ENCODE measurements around the gene IFT25. TPM values are rescaled to one million over a fixed set of nuclear protein-coding genes. Genes with fewer than 3 reads are reported as not detected.

The IFT25 gene
- polyA plus RNA-seq, 1 experiment = 12.8 TPM

- no peaks in the 10 kb centered on the region for H3K27me3 ChIP-seq (ENCODE audit: control insufficient read depth, insufficient read depth, low read length)
- no peak overlapping the region for H3K4me3 ChIP-seq (ENCODE audit: low read depth, low read length)
- CTCF ChIA-PET = interaction anchor here (1.7 kb wide), 1 partner anchor 15 kb away, joined by 6 read pairs; no protein-coding TSS in a partner anchor
- H3K36me3 ChIP-seq (ENCODE audit: control insufficient read depth, insufficient read depth, low read length) = peaks cover 15% of the 10 kb centered on the region
- no peak for TF ChIP-seq CTCF (IDR thresholded peaks at IDR 0.05; ENCODE audit: insufficient read depth, low read depth, low read length)
- POLR2A ChIA-PET = no interaction called here
- DNase-seq (ENCODE audit: low read depth) = no peak
Observed at GRCh38 chr1:53964109-53964508, 18.6 kb upstream of the IFT25 start.

GRCh38 chr1:53963460-53963859 lies 18.0 kb upstream of the IFT25 start:
- ChIA-PET POLR2A (no interaction called here), CTCF (interaction anchor here (1.0 to 1.7 kb wide), 2 partner anchors 10 to 15 kb away, joined by 3 to 6 read pairs; no protein-coding TSS in a partner anchor)
- no peak for TF ChIP-seq CTCF (IDR thresholded peaks at IDR 0.05; ENCODE audit: insufficient read depth, low read depth, low read length)
- DNase-seq (ENCODE audit: low read depth) = no peak
- Histone ChIP-seq H3K36me3 (ENCODE audit: control insufficient read depth, insufficient read depth, low read length) (peaks cover 15% of the 10 kb centered on the region), H3K4me3 (ENCODE audit: low read depth, low read length) (no peak overlapping the region), H3K27me3 (ENCODE audit: control insufficient read depth, insufficient read depth, low read length) (no peaks in the 10 kb centered on the region)

GRCh38 chr1:53962395-53962794 lies 16.9 kb upstream of the IFT25 start:
- CTCF ChIA-PET = interaction anchor here (0.5 to 1.7 kb wide), 2 partner anchors 14 to 39 kb away, joined by 3 to 6 read pairs; no protein-coding TSS in a partner anchor
- TF ChIP-seq CTCF (IDR thresholded peaks at IDR 0.05; ENCODE audit: insufficient read depth, low read depth, low read length) = no peak
- peaks cover 13% of the 10 kb centered on the region for H3K36me3 ChIP-seq (ENCODE audit: control insufficient read depth, insufficient read depth, low read length)
- no peak overlapping the region for H3K4me3 ChIP-seq (ENCODE audit: low read depth, low read length)
- H3K27me3 ChIP-seq (ENCODE audit: control insufficient read depth, insufficient read depth, low read length) = no peaks in the 10 kb centered on the region
- POLR2A ChIA-PET = no interaction called here
- no peak for DNase-seq (ENCODE audit: low read depth)

GRCh38 chr1:53959664-53960250 lies 14.3 kb upstream of the IFT25 start:
- CTCF ChIA-PET = interaction anchor here (0.8 to 4.0 kb wide), 13 partner anchors 9 to 477 kb away, joined by 3 to 50 read pairs (median 4); no protein-coding TSS in a partner anchor
- no peak overlapping the region for H3K4me3 ChIP-seq (ENCODE audit: low read depth, low read length)

More at GRCh38 chr1:53959664-53960250, 14.3 kb upstream of the IFT25 start:
- peak; percentile 43 for TF ChIP-seq CTCF (IDR thresholded peaks at IDR 0.05; ENCODE audit: insufficient read depth, low read depth, low read length)
- no peak for DNase-seq (ENCODE audit: low read depth)
- H3K36me3 ChIP-seq (ENCODE audit: control insufficient read depth, insufficient read depth, low read length) = peaks cover 12% of the 10 kb centered on the region
- POLR2A ChIA-PET = no interaction called here
- no peaks in the 10 kb centered on the region for H3K27me3 ChIP-seq (ENCODE audit: control insufficient read depth, insufficient read depth, low read length)
